ENCODE measurements around the gene COBL.

Gene COBL

DNA sequence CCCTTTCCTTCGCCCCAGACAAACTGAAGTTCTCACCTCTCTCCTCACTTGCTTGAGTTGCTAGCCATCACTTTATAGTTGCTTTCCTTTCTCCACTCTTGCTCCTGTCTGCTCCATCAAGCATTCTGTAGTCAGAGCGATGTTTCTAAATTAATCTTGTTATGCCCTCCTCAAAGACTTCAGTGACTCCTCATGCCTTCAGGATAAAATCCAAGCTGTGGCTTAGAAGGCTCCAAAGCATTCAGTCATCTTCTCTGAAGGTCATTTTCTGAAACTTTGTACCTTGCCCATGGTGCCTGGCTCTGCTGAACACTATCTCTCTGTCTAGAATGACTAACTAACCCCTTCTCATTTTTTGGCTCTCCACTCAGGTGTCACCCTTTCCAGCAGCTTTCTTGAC, 311.5 kb downstream of the COBL start:
- TF ChIP-seq REST (IDR thresholded peaks at IDR 0.05; ENCODE audit: low read depth) (no peak), MAX (IDR thresholded peaks at IDR 0.05) (no peak), CEBPB (IDR thresholded peaks at IDR 0.05) (no peak), FOXM1 (IDR thresholded peaks at IDR 0.05; ENCODE audit: borderline replicate concordance, low read depth) (no peak), ZBTB7A (IDR thresholded peaks at IDR 0.05; ENCODE audit: low read depth) (no peak), CREB1 (IDR thresholded peaks at IDR 0.05; ENCODE audit: low read depth) (no peak), RAD21 (IDR thresholded peaks at IDR 0.05; ENCODE audit: low read depth) (no peak), NFIC (IDR thresholded peaks at IDR 0.05) (no peak), TCF12 (IDR thresholded peaks at IDR 0.05; ENCODE audit: low read depth) (no peak), EP300 (IDR thresholded peaks at IDR 0.05; ENCODE audit: borderline replicate concordance) (no peak), TEAD4 (IDR thresholded peaks at IDR 0.05) (no peak), EGR1 (IDR thresholded peaks at IDR 0.05) (no peak), YY1 (IDR thresholded peaks at IDR 0.05; ENCODE audit: low read depth) (no peak), TAF1 (IDR thresholded peaks at IDR 0.05; ENCODE audit: low read depth) (no peak)
- TF ChIP-seq, protein P1, sequence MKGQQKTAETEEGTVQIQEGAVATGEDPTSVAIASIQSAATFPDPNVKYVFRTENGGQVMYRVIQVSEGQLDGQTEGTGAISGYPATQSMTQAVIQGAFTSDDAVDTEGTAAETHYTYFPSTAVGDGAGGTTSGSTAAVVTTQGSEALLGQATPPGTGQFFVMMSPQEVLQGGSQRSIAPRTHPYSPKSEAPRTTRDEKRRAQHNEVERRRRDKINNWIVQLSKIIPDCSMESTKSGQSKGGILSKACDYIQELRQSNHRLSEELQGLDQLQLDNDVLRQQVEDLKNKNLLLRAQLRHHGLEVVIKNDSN (IDR thresholded peaks at IDR 0.05) = no peak

- no peak for TF ChIP-seq CREB1 (IDR thresholded peaks at IDR 0.05; ENCODE audit: low read depth)
- TF ChIP-seq RAD21 (IDR thresholded peaks at IDR 0.05; ENCODE audit: low read depth) = peak; percentile 53
Observed at GRCh38 chr7:51000956-51001355, 315.7 kb downstream of the COBL start.

GRCh38 chr7:50994753-50995319, 321.8 kb downstream of the COBL start:
- TF ChIP-seq TCF12 (IDR thresholded peaks at IDR 0.05; ENCODE audit: low read depth) = no peak
- TF ChIP-seq, protein P1 (IDR thresholded peaks at IDR 0.05) = no peak
- no peak for TF ChIP-seq ZBTB7A (IDR thresholded peaks at IDR 0.05; ENCODE audit: low read depth)
- no peak for TF ChIP-seq MAX (IDR thresholded peaks at IDR 0.05)
- TF ChIP-seq YY1 (IDR thresholded peaks at IDR 0.05; ENCODE audit: low read depth) = no peak
- no peak for TF ChIP-seq FOXM1 (IDR thresholded peaks at IDR 0.05; ENCODE audit: borderline replicate concordance, low read depth)
- no peak for TF ChIP-seq RAD21 (IDR thresholded peaks at IDR 0.05; ENCODE audit: low read depth)
- no peak for TF ChIP-seq EGR1 (IDR thresholded peaks at IDR 0.05)
- no peak for TF ChIP-seq TEAD4 (IDR thresholded peaks at IDR 0.05)
- TF ChIP-seq EP300 (IDR thresholded peaks at IDR 0.05; ENCODE audit: borderline replicate concordance) = no peak
- no peak for TF ChIP-seq CREB1 (IDR thresholded peaks at IDR 0.05; ENCODE audit: low read depth)
- no peak for TF ChIP-seq NFIC (IDR thresholded peaks at IDR 0.05)
- TF ChIP-seq TAF1 (IDR thresholded peaks at IDR 0.05; ENCODE audit: low read depth) = no peak
- TF ChIP-seq CEBPB (IDR thresholded peaks at IDR 0.05) = no peak
- TF ChIP-seq REST (IDR thresholded peaks at IDR 0.05; ENCODE audit: low read depth) = no peak

DNA sequence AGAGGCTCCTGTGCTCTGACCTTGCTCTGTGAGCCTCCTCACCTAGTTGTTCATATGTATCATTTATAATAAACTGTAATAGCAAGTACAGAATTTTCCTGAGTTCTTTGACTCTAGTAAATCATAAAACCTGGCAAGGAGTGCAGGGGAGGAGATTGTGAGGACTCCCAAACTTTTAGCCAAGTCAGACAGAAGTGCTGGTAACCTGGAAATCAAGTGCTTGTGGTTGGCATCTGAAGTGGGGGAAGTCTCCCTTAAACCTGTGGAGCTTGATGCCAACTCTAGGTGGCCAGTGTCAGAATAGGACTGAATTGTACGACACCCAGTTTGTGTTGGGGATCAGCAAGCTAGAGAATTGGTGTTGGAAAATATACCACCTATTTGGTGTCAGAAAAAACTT, 327.6 kb downstream of the COBL start:
- TF ChIP-seq RAD21 (IDR thresholded peaks at IDR 0.05; ENCODE audit: low read depth) (no peak), REST (IDR thresholded peaks at IDR 0.05; ENCODE audit: low read depth) (no peak), MAX (IDR thresholded peaks at IDR 0.05) (no peak), CREB1 (IDR thresholded peaks at IDR 0.05; ENCODE audit: low read depth) (no peak), FOXM1 (IDR thresholded peaks at IDR 0.05; ENCODE audit: borderline replicate concordance, low read depth) (no peak), NFIC (IDR thresholded peaks at IDR 0.05) (no peak), EP300 (IDR thresholded peaks at IDR 0.05; ENCODE audit: borderline replicate concordance) (no peak), CEBPB (IDR thresholded peaks at IDR 0.05) (no peak), ZBTB7A (IDR thresholded peaks at IDR 0.05; ENCODE audit: low read depth) (no peak), EGR1 (IDR thresholded peaks at IDR 0.05) (no peak), YY1 (IDR thresholded peaks at IDR 0.05; ENCODE audit: low read depth) (no peak), TEAD4 (IDR thresholded peaks at IDR 0.05) (no peak), TAF1 (IDR thresholded peaks at IDR 0.05; ENCODE audit: low read depth) (no peak), TCF12 (IDR thresholded peaks at IDR 0.05; ENCODE audit: low read depth) (no peak)
- TF ChIP-seq, protein P1 (IDR thresholded peaks at IDR 0.05) = no peak
